HG03571 (cell line): ENCODE measurements around the gene LZTS2.

Experiments
- ATAC-seq: cut with Tn5 transposase; IDR thresholded peaks from one replicate; pipeline ENCODE4 v1.9.1; 2021; ENCODE audit not compliant: unreplicated experiment

The LZTS2 gene

GRCh38 chr10:100978901-100979195 lies 20.8 kb upstream of the LZTS2 start:
- ATAC-seq: no peak

GRCh38 chr10:100979791-100980272 lies 19.8 kb upstream of the LZTS2 start:
- ATAC-seq: no peak

- no peak for ATAC-seq
Observed at GRCh38 chr10:100980311-100980710, 19.3 kb upstream of the LZTS2 start.

- ATAC-seq: no peak
Observed at GRCh38 chr10:100980711-100981110, 18.9 kb upstream of the LZTS2 start.

- ATAC-seq: no peak
Observed at GRCh38 chr10:100981178-100981772, 18.3 kb upstream of the LZTS2 start.

- ATAC-seq: no peak
Observed at GRCh38 chr10:100982916-100983830, 16.4 kb upstream of the LZTS2 start.

GRCh38 chr10:100983868-100984671 lies 15.5 kb upstream of the LZTS2 start:
- ATAC-seq: no peak

GRCh38 chr10:100984672-100985177 lies 14.9 kb upstream of the LZTS2 start:
- no peak for ATAC-seq

GRCh38 chr10:100985336-100985735 lies 14.3 kb upstream of the LZTS2 start:
- no peak for ATAC-seq

- no peak for ATAC-seq
Observed at GRCh38 chr10:100986623-100986951, 13.0 kb upstream of the LZTS2 start.

GRCh38 chr10:100986952-100987684 lies 12.5 kb upstream of the LZTS2 start, which contains the start of the genes MRPL43 and TWNK:
TSS of gene MRPL43 (minus strand) at chr10:100987497. CDS start at chr10:100987443, 54 bp downstream.
TSS of gene TWNK (plus strand) at chr10:100987543. CDS start at chr10:100988211, 668 bp downstream.
- peak; percentile 75 for ATAC-seq

- ATAC-seq: no peak
Observed at GRCh38 chr10:100987685-100988049, 11.9 kb upstream of the LZTS2 start.

- no peak for ATAC-seq
Observed at GRCh38 chr10:100988166-100988565, 11.4 kb upstream of the LZTS2 start.

- ATAC-seq: no peak
Observed at GRCh38 chr10:100989088-100989487, 10.5 kb upstream of the LZTS2 start.

- ATAC-seq: no peak
Observed at GRCh38 chr10:100993986-100994708, 5.5 kb upstream of the LZTS2 start.

- no peak for ATAC-seq
Observed at GRCh38 chr10:100995181-100995580, 4.4 kb upstream of the LZTS2 start.

- no peak for ATAC-seq
Observed at GRCh38 chr10:100996678-100997359, 2.8 kb upstream of the LZTS2 start.

- ATAC-seq: no peak
Observed at GRCh38 chr10:100997360-100998182, 2.0 kb upstream of the LZTS2 start.
